Measurements from ENCODE around the gene CAMKMT. TPM values are rescaled to one million over a fixed set of nuclear protein-coding genes. Genes with fewer than 3 reads are reported as not detected.

CAMKMT gene
- total RNA-seq, 3 donors from 2014 or later (not counting 1 experiment from before 2014, with no cell fraction given), result 18.1 to 25.0 (median 20.6) TPM

GRCh38 chr2:44548221-44549098 is 186.7 kb downstream of the CAMKMT start:
- no peak for TF ChIP-seq CTCF (IDR thresholded peaks at IDR 0.05)
- H3K27me3 ChIP-seq (ENCODE audit: control insufficient read depth, insufficient read depth, low read length), result no peaks in the 10 kb centered on the region

DNA sequence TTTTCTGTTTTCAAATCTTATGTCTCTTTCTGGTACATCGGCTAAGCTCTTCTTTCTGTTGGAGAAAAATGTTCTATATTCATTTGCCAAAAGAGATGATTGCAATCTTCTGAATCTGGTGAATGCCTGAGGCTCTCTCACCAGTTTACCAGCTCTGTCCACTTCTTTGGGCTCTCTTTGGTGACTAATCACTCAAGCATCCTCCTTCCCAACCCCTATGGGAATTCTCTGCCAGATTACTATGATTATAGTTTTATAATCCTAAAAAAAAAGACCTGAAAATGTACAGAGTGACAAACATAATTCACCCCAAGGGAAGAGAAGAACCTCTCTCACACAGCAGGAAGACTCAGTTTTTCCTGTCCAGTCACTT is 187.3 kb downstream of the CAMKMT start:
- ATAC-seq, result no peak
- H3K36me3 Mint-ChIP-seq, result no peaks in the 10 kb centered on the region

More at GRCh38 chr2:44548221-44549098, 186.7 kb downstream of the CAMKMT start:
- ATAC-seq (no peak), DNase-seq (no peak)
- H3K9me3 Mint-ChIP-seq, result no peaks in the 10 kb centered on the region
- peaks cover 23 to 28% of the 10 kb centered on the region in 2 donors for H3K4me1 Mint-ChIP-seq
- H3K36me3 Mint-ChIP-seq, result no peaks in the 10 kb centered on the region
- Histone ChIP-seq H3K36me3 (ENCODE audit: control insufficient read depth, insufficient read depth, low read length) (no peaks in the 10 kb centered on the region), H3K27ac (ENCODE audit: low read length) (no peak overlapping the region), H3K4me3 (ENCODE audit: low read length) (no peak overlapping the region), H3K9me3 (ENCODE audit: control insufficient read depth, insufficient read depth, low read length) (no peaks in the 10 kb centered on the region), H3K4me1 (ENCODE audit: control insufficient read depth, insufficient read depth, low read length) (no peaks in the 10 kb centered on the region)
- H3K27ac Mint-ChIP-seq, result no peak overlapping the region
- intact Hi-C loops (cut with micrococcal nuclease), result no loop called here
- no peak overlapping the region for H3K4me3 Mint-ChIP-seq
- no peaks in the 10 kb centered on the region for H3K27me3 Mint-ChIP-seq (ENCODE audit: low read depth in 2 of 2)
- 95% methylated on average over 8 of the region's 8 CpGs for WGBS (ENCODE audit: insufficient coverage)

GRCh38 chr2:44549856-44550255 is 188.1 kb downstream of the CAMKMT start:
- intact Hi-C loops (cut with micrococcal nuclease), result no loop called here
- no peak overlapping the region for H3K4me3 Mint-ChIP-seq
- no peak overlapping the region for H3K27ac Mint-ChIP-seq
- DNase-seq (no peak), ATAC-seq (no peak)
- Histone ChIP-seq H3K27me3 (ENCODE audit: control insufficient read depth, insufficient read depth, low read length) (no peaks in the 10 kb centered on the region), H3K4me3 (ENCODE audit: low read length) (no peak overlapping the region), H3K4me1 (ENCODE audit: control insufficient read depth, insufficient read depth, low read length) (no peaks in the 10 kb centered on the region), H3K9me3 (ENCODE audit: control insufficient read depth, insufficient read depth, low read length) (no peaks in the 10 kb centered on the region), H3K36me3 (ENCODE audit: control insufficient read depth, insufficient read depth, low read length) (no peaks in the 10 kb centered on the region), H3K27ac (ENCODE audit: low read length) (no peak overlapping the region)
- no peaks in the 10 kb centered on the region for H3K27me3 Mint-ChIP-seq (ENCODE audit: low read depth in 2 of 2)
- no peaks in the 10 kb centered on the region for H3K36me3 Mint-ChIP-seq
- no peaks in the 10 kb centered on the region for H3K9me3 Mint-ChIP-seq
- peaks cover 23 to 29% of the 10 kb centered on the region in 2 donors for H3K4me1 Mint-ChIP-seq
- TF ChIP-seq CTCF (IDR thresholded peaks at IDR 0.05), result no peak
- 93% methylated on average over 3 of the region's 4 CpGs for WGBS (ENCODE audit: insufficient coverage)

More for the DNA sequence above, 187.3 kb downstream of the CAMKMT start:
- no peaks in the 10 kb centered on the region for H3K9me3 ChIP-seq (ENCODE audit: control insufficient read depth, insufficient read depth, low read length)
- intact Hi-C loops (cut with micrococcal nuclease), result no loop called here
- WGBS (ENCODE audit: insufficient coverage), result 100% methylated on average over 1 of the region's 1 CpG
- H3K36me3 ChIP-seq (ENCODE audit: control insufficient read depth, insufficient read depth, low read length), result no peaks in the 10 kb centered on the region
- H3K27ac ChIP-seq (ENCODE audit: low read length), result no peak overlapping the region
- no peaks in the 10 kb centered on the region for H3K27me3 ChIP-seq (ENCODE audit: control insufficient read depth, insufficient read depth, low read length)
- H3K4me3 ChIP-seq (ENCODE audit: low read length), result no peak overlapping the region
- Mint-ChIP-seq H3K4me1 (peaks cover 23 to 28% of the 10 kb centered on the region in 2 donors), H3K27me3 (ENCODE audit: low read depth in 2 of 2) (no peaks in the 10 kb centered on the region), H3K27ac (no peak overlapping the region), H3K9me3 (no peaks in the 10 kb centered on the region), H3K4me3 (no peak overlapping the region)
- no peaks in the 10 kb centered on the region for H3K4me1 ChIP-seq (ENCODE audit: control insufficient read depth, insufficient read depth, low read length)
- DNase-seq, result no peak
- TF ChIP-seq CTCF (IDR thresholded peaks at IDR 0.05), result no peak
